ENCODE results near the gene CCDC149. TPM values are rescaled to one million over a fixed set of nuclear protein-coding genes. Genes with fewer than 3 reads are reported as not detected.

CCDC149 gene
- total RNA-seq, 1 donor: 12.3 TPM

- Histone ChIP-seq H3K27ac (ENCODE audit: low read depth, low read length) (no peak overlapping the region), H3K9me3 (ENCODE audit: low read depth, low read length) (no peaks in the 10 kb centered on the region), H3K4me1 (ENCODE audit: insufficient read depth, low read length) (peaks cover 6% of the 10 kb centered on the region), H2AFZ (ENCODE audit: low read length) (no peak overlapping the region), H3K79me2 (ENCODE audit: insufficient read depth, low read length) (no peaks in the 10 kb centered on the region), H3K27me3 (ENCODE audit: insufficient read depth, low read length) (no peaks in the 10 kb centered on the region), H3K36me3 (ENCODE audit: insufficient read depth, low read length) (no peaks in the 10 kb centered on the region), H3K4me3 (ENCODE audit: insufficient read depth, low read length) (no peak overlapping the region), H4K20me1 (ENCODE audit: insufficient read depth, low read length) (no peaks in the 10 kb centered on the region), H3K4me2 (ENCODE audit: insufficient read depth, low read length) (no peak overlapping the region)
- no peak for DNase-seq (ENCODE audit: insufficient read length, low spot score, missing footprints)
- no peak for TF ChIP-seq CTCF (IDR thresholded peaks at IDR 0.05; ENCODE audit: extremely low read depth, low read depth, low read length)
Measured at GRCh38 chr4:24889991-24890390, 22.9 kb downstream of the CCDC149 start.

- Histone ChIP-seq H3K36me3 (ENCODE audit: insufficient read depth, low read length) (no peaks in the 10 kb centered on the region), H3K4me1 (ENCODE audit: insufficient read depth, low read length) (peaks cover 6% of the 10 kb centered on the region), H3K9me3 (ENCODE audit: low read depth, low read length) (no peaks in the 10 kb centered on the region), H3K4me2 (ENCODE audit: insufficient read depth, low read length) (no peak overlapping the region), H3K27me3 (ENCODE audit: insufficient read depth, low read length) (no peaks in the 10 kb centered on the region), H2AFZ (ENCODE audit: low read length) (no peak overlapping the region), H3K79me2 (ENCODE audit: insufficient read depth, low read length) (no peaks in the 10 kb centered on the region), H3K27ac (ENCODE audit: low read depth, low read length) (no peak overlapping the region), H4K20me1 (ENCODE audit: insufficient read depth, low read length) (no peaks in the 10 kb centered on the region), H3K4me3 (ENCODE audit: insufficient read depth, low read length) (no peak overlapping the region)
- DNase-seq (ENCODE audit: insufficient read length, low spot score, missing footprints): no peak
- TF ChIP-seq CTCF (IDR thresholded peaks at IDR 0.05; ENCODE audit: extremely low read depth, low read depth, low read length): no peak
Measured at GRCh38 chr4:24888475-24889344, 24.1 kb downstream of the CCDC149 start.

GRCh38 chr4:24887881-24888430 lies 24.9 kb downstream of the CCDC149 start:
- no peak for TF ChIP-seq CTCF (IDR thresholded peaks at IDR 0.05; ENCODE audit: extremely low read depth, low read depth, low read length)
- H3K4me3 ChIP-seq (ENCODE audit: insufficient read depth, low read length): no peak overlapping the region

GRCh38 chr4:24886596-24886995 lies 26.2 kb downstream of the CCDC149 start:
- no peak overlapping the region for H3K4me3 ChIP-seq (ENCODE audit: insufficient read depth, low read length)
- H3K9me3 ChIP-seq (ENCODE audit: low read depth, low read length): no peaks in the 10 kb centered on the region
- H3K4me2 ChIP-seq (ENCODE audit: insufficient read depth, low read length): no peak overlapping the region
- DNase-seq (ENCODE audit: insufficient read length, low spot score, missing footprints): no peak
- TF ChIP-seq CTCF (IDR thresholded peaks at IDR 0.05; ENCODE audit: extremely low read depth, low read depth, low read length): no peak
- no peaks in the 10 kb centered on the region for H3K27me3 ChIP-seq (ENCODE audit: insufficient read depth, low read length)
- H4K20me1 ChIP-seq (ENCODE audit: insufficient read depth, low read length): no peaks in the 10 kb centered on the region
- H2AFZ ChIP-seq (ENCODE audit: low read length): no peak overlapping the region
- H3K79me2 ChIP-seq (ENCODE audit: insufficient read depth, low read length): no peaks in the 10 kb centered on the region
- H3K27ac ChIP-seq (ENCODE audit: low read depth, low read length): no peak overlapping the region
- peaks cover 6% of the 10 kb centered on the region for H3K4me1 ChIP-seq (ENCODE audit: insufficient read depth, low read length)
- H3K36me3 ChIP-seq (ENCODE audit: insufficient read depth, low read length): no peaks in the 10 kb centered on the region

More at GRCh38 chr4:24887881-24888430, 24.9 kb downstream of the CCDC149 start:
- Histone ChIP-seq H3K9me3 (ENCODE audit: low read depth, low read length) (no peaks in the 10 kb centered on the region), H3K79me2 (ENCODE audit: insufficient read depth, low read length) (no peaks in the 10 kb centered on the region), H3K36me3 (ENCODE audit: insufficient read depth, low read length) (no peaks in the 10 kb centered on the region), H3K27me3 (ENCODE audit: insufficient read depth, low read length) (no peaks in the 10 kb centered on the region), H3K4me2 (ENCODE audit: insufficient read depth, low read length) (no peak overlapping the region), H2AFZ (ENCODE audit: low read length) (no peak overlapping the region), H3K4me1 (ENCODE audit: insufficient read depth, low read length) (peaks cover 6% of the 10 kb centered on the region), H4K20me1 (ENCODE audit: insufficient read depth, low read length) (no peaks in the 10 kb centered on the region), H3K27ac (ENCODE audit: low read depth, low read length) (no peak overlapping the region)
- DNase-seq (ENCODE audit: insufficient read length, low spot score, missing footprints): no peak

Measured in osteoblast (primary cell).